ENCODE results near the gene BHLHE40.

The BHLHE40 gene

DNA sequence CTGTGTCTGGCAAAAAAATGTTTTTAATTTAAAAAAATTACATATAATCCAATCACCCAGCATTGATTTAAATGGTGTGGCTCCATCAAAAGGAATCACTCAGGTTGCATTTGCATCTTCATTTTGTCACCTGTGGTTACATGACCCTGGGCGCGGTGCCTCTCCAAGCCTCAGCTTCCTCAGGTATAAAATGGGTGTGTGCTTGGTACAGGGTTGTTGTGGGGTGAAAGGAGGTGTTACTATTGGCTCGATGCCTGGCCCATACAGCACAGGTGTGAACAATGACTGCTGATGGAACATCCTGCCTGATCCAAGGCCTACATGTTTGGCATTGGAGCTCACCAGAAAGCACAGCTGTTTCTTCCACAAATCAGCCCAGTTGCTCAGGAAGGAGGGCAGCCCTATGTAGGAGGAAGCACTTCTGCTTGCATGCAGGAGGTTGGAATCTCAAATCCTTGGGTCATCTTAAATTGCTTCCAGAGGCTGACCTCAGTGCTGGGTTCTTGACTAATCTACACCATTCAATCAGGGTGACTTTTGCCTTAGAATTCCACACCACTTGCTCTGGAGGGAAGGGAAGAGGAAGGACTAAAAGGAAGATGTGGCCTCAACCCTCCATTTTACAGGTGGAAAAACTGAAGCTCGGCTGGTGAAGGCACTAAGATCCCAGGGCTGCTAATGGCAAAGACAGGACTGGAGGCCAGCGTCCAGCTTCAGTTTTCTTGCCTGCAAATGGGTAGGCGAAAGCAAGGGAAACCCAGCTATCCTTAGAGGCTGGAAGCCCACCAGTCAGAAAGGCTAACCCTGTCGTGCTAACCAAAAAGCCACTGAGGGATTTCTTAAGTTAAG is 31.7 kb downstream of the BHLHE40 start:
- in situ Hi-C loops (cut with HindIII; ENCODE audit: low pct_ligation_motif_present, low pct_unique_long_range_greater_than_20kb, low sequenced_read_pairs), result no loop called here
- DNase-seq, result no peak

DNA sequence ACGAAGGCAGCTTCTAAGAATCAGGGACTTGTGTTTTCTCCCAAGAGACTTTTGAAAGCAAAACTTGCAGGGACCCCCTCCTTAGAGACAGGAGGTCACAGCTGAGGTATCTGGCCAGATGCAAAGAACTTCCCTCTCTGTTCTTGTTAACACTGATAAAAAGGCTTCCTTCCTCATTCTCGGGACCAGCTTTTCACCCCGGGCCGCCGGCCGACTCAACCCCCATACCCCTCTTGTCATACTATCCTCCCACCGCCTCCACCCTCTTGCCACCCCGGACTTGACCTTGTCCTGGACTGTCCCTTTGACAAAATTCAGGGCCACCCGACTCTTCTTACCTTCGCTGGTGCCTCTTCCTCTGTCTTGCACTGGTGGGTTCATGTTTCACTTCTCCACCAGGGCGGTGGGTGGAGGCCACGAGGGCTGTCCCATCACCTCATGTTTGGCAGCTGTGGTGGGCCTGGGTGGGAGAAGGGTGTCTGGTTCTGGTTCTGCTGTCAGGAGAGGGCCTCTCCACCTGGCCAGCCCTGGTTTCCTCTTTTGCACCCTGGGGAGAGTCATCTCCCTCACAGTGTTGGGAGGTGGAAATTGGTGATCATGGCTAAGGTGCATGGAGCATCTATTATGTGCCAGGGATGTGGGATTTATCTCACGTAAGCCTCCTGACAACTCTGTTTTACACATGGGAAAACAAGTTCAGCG is 32.5 kb downstream of the BHLHE40 start:
- no peak for DNase-seq
- in situ Hi-C loops (cut with HindIII; ENCODE audit: low pct_ligation_motif_present, low pct_unique_long_range_greater_than_20kb, low sequenced_read_pairs), result no loop called here

DNA sequence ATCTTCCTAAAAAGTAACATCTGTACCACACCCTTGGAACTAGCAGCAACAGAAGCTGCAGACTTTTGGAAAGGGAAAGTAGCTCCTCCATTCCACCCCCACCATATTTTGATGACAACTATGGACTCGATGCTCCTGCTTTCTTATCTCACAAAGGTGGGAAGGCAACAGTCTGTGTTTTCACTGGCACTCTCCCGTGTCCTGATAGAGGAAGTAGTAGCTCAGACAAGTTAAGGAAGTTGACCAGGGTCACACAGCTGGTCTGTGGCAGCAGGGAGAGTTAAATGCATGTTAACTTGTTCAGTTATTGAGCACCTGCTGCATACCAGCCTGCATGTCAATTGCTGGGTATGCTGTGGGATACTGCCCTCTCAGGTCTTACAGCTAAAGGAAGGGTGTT is 33.1 kb downstream of the BHLHE40 start:
- in situ Hi-C loops (cut with HindIII; ENCODE audit: low pct_ligation_motif_present, low pct_unique_long_range_greater_than_20kb, low sequenced_read_pairs), result no loop called here
- DNase-seq, result no peak

DNA sequence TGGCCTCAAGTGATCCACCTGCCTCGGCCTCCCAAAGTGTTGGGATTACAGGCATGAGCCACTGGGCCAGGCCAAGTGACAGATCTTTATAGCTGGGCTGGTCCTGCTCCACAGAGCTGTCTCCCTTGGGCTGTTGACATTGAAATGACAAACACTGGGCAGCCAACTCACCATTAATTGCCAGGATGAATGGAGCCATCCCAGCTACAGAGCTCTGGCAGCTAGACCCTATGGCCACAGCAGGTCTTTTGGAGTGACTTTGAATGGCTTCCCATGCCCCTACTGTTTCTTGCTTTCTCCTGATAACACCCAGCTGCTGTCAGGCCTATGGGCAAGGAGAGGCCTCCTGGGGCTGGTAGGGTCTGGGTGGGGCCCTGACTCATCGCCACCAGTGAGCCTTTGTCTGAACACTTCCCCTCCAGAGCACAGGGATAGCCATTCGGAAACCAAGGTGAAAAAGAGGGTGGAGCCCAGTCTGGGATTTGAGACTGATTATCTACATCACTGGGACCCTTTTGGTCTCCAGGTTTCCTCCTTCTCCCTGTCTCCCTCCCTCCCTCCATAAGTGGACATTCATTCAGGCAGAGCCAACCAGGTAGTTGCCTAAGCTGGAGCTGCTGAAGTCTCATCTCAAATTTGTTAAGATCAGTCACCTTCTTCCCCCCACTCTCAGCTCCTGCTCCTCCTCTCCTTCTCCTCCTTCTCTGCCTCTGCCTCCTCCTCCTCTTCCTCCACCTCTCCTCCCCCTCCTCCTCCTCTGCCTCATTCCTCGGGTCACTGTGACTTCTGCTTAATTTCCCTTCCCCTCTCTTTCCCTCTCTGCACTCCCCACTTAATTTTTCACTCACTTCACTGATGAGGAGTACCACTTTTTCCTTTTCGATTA is 34.0 kb downstream of the BHLHE40 start:
- DNase-seq, result peak; percentile 49
- in situ Hi-C loops (cut with HindIII; ENCODE audit: low pct_ligation_motif_present, low pct_unique_long_range_greater_than_20kb, low sequenced_read_pairs), result no loop called here

DNA sequence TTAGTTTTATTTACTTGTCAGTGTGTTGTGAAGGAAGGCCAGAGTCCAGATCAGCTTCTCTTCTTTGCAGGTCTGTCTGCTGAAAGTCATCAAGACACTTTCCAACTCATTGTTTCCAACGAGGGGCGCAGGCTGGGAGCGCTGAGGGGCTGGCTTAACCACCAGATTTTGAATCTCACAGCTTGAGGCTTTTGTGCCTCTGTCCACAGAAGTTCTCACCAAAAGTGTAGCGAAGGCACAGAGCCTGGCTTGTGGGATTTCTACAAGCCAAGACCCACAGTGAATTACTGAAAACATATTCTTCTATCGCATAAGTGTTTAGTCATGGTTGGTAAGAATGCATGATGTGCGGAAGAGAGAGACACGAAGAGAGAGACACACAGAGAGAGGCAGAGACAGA is 35.2 kb downstream of the BHLHE40 start:
- no peak for DNase-seq
- in situ Hi-C loops (cut with HindIII; ENCODE audit: low pct_ligation_motif_present, low pct_unique_long_range_greater_than_20kb, low sequenced_read_pairs), result no loop called here

DNA sequence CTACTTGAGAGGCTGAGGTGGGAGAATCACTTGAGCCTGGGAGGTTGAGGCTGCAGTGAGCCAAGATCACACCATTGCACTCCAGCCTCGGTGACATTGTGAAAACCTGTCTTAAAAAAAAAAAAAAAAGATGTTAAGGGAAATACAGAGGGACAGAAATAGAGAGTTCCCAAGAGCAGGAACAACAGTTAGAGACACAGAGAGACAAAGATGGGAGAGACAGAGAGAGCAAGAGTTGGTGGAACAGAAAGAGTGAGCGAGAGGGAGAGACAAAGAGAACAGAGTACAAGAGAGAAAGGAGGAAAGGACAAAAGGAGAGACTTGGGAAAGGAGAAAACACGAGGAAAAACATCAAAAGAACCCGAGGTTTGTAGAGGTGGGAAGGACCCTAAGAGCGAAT is 35.8 kb downstream of the BHLHE40 start:
- in situ Hi-C loops (cut with HindIII; ENCODE audit: low pct_ligation_motif_present, low pct_unique_long_range_greater_than_20kb, low sequenced_read_pairs), result no loop called here

DNA sequence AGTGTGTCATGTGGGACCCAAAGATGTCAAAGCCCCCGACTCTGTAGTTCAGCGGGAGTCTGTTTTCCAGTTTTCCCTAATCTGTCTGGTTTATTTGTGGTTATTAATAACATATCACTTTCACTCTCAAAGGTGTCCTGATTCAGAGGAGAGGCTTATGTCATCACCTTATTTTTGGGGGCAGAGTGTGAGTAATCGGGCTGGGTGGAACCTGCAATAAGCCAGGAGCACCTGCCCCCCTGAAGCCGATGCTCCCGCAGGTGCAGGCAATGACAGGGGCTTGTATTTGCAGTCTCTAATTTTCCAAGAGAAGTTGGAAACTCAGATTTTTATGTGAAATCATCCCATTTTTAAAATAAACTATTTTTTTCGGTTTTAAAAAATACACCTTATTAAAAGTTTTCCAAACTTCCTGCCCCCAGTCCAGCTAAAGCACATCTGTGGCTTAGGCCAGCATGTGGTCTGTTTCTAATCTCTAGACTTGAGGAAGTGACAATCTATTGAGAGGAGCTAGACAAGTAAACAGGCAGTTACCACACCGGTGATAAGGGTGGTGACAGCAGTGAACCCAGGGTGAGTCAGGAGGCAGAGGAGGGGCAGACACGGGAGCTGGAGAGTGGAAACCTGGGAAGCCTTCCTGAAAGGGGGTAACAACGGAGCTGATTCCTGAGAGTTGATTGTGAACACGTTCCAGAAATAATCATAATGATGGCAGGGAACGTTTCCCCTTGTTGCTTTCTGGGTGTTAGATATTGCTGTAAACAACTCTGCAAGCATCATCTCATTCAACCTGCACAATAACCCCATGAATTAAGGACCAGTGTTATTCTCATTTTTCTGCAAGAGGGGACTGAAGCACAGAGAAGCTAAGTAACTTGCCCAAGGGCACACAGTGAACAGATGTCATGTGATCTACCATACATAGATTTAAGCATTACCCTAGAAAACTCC is 37.2 kb downstream of the BHLHE40 start:
- DNase-seq, result peak; percentile 30
- in situ Hi-C loops (cut with HindIII; ENCODE audit: low pct_ligation_motif_present, low pct_unique_long_range_greater_than_20kb, low sequenced_read_pairs), result no loop called here

More for the DNA sequence above, 35.8 kb downstream of the BHLHE40 start:
- DNase-seq, result no peak

DNA sequence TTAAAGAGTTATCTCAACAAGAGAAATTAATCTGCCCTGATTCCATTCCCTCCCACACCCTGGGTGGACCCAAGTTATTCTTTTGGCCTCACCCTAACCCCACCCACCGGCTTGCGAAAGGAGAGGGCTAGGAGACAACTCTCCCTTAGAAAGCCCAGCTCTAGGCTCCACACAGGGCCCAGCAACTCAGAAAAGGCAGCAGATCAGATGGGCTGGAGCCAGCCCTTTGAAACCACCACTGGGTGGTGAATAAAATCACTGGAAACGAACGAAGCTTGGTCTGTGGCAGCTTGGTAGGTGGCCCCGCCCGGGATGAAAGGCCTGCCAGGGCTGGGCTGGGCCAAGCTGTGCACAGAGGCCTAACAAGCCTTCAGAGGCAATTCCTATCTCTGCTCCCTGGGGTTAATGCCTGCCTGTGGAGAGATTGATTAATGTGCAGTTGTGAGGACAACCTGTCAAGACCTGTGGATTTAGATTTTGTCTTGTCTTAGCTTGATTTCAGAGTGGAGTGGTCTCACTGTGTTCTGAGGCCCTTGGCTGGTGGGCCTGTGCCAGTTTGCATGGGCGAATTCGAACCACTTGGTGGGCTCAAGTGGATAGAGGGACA is 38.8 kb downstream of the BHLHE40 start:
- in situ Hi-C loops (cut with HindIII; ENCODE audit: low pct_ligation_motif_present, low pct_unique_long_range_greater_than_20kb, low sequenced_read_pairs), result no loop called here
- DNase-seq, result peak; percentile 35

DNA sequence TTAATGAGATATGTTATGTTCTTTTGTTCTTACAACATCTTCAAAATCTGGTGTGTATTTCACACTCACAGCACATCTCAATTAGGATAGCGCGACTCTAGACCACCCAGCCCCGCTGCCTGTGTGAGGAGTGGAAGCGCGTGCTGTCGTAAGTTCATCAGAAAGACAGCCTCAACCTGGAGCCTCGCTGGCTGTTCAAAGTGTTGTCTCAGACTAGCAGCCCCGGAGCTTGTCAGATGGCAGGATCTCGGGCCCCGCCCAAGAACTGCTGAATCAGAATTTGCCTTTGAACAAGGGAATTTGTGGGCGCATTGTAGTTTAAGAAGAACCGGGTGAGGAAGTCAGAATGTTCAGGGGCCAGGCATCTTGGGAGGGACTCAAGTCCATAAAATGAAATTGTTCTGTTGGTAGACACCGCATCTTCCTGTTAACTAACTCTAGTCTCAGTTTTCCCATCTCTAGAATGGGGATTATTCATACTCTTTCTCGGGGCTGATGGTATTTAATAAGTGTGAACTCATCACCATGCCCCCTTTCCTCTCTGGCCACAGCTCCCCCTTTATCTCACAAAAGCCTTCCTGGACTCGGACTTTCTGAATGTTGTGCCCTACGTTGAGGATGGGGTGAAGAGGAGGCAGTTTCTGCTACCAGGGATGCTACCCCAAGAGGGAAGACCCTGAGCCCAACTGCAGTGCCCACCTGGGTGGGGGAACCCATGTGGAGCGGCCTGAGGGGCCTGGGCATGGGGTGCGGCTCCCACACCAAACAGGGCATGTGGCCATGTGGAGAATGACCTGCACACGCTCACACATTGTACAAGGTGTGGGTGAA is 40.4 kb downstream of the BHLHE40 start:
- DNase-seq, result no peak
- in situ Hi-C loops (cut with HindIII; ENCODE audit: low pct_ligation_motif_present, low pct_unique_long_range_greater_than_20kb, low sequenced_read_pairs), result no loop called here

DNA sequence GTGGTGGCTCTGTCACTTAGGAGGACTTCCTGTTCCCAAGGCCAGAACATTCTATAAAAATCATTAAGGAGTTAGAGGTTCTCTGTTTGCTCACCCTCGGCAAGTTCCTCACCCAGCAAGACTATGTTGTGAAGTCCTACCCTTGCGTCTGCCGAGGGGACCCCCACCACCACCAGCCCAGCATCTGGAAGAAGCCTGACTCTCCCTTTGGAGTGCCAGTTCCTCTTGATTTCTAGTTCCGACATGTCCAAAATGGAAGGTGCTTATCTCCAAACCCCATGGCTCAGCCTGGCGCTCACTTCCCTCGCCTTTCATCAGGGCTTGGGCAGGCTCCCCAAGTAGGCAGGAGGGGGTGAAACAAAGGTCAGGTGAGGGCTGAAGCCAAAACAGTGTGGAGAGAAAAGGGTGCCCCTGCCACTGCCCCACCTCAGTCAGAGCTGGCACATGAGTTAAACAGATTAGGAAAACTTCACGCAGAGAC is 41.0 kb downstream of the BHLHE40 start:
- in situ Hi-C loops (cut with HindIII; ENCODE audit: low pct_ligation_motif_present, low pct_unique_long_range_greater_than_20kb, low sequenced_read_pairs), result no loop called here
- DNase-seq, result no peak

DNA sequence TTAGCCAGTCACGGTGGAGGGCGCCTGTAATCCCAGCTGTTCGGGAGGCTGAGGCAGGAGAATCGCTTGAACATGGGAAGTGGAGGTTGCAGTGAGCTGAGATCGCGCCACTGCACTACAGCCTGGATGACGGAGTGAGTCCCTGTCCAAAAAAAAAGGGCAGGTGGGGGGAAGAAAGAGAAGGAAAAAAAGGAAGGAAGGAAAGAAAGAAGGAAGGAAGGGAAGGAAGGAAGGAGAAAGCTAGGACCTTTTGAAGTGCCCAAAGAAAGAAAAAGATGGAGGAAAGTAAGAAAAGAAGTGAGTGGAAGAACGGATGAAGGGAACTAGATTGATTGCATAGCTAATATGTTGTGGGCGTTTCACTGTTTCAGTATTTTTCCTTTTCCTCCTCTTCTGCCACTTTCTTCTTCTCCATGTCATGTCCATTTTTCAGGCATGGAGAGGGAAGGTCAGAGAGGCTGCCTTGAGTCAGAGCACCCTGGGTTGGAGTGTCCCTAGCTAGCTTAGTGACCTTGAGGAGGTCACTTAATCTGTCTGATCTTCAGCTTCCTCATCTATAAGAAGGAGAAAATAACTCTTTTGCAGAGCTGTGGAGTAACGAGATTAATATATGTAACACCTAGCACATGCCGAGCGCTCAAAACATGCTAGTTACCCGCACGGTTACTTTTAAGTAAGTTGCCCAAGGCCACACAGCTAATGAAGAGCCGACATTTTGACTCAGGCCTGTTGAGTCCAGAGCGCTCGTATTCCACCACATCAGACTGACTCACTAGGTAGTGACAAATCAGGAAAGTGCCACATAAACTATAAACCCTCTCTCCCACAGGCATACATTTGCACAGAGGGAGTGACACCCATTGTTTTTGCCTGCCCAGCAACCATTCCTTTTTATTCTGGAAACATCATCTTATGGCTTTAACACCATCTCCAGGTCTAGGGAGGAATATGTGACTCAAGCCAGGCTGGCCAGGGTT is 42.2 kb downstream of the BHLHE40 start:
- in situ Hi-C loops (cut with HindIII; ENCODE audit: low pct_ligation_motif_present, low pct_unique_long_range_greater_than_20kb, low sequenced_read_pairs), result no loop called here
- no peak for DNase-seq

DNA sequence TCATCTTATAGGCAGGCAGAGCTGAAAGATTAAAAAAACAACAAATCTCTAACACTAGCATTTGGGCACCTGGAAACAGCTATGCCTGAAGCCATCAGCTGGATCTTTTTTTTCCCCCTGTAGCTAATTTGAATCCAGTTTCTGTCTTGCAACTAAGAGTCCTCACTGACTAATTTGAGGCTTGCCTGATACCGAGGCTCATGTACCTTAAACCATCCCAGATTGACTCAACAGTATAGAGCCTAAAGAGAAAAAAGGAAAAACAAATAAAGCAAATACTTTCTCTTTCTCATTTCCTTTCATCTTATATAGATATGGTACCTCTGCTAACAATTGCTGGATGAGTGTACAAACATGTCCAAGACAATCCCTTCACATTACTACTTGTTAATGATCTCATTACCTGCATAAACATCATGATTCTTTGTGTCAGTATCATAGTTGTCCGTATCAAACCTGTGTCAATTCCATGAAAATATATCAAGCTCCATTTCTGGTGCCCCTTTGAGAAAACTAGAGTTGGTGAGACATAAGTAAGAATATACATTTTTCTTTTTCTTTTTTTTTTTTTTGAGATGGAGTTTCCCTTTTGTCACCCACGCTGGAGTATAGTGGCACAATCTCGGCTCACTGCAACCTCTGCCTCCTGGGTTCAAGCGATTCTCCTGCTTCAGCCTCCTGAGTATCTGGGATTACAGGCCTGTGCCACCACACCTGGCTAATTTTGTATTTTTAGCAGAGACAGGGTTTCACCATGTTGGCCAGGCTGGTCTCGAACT is 43.1 kb downstream of the BHLHE40 start:
- no peak for DNase-seq
- in situ Hi-C loops (cut with HindIII; ENCODE audit: low pct_ligation_motif_present, low pct_unique_long_range_greater_than_20kb, low sequenced_read_pairs), result no loop called here

DNA sequence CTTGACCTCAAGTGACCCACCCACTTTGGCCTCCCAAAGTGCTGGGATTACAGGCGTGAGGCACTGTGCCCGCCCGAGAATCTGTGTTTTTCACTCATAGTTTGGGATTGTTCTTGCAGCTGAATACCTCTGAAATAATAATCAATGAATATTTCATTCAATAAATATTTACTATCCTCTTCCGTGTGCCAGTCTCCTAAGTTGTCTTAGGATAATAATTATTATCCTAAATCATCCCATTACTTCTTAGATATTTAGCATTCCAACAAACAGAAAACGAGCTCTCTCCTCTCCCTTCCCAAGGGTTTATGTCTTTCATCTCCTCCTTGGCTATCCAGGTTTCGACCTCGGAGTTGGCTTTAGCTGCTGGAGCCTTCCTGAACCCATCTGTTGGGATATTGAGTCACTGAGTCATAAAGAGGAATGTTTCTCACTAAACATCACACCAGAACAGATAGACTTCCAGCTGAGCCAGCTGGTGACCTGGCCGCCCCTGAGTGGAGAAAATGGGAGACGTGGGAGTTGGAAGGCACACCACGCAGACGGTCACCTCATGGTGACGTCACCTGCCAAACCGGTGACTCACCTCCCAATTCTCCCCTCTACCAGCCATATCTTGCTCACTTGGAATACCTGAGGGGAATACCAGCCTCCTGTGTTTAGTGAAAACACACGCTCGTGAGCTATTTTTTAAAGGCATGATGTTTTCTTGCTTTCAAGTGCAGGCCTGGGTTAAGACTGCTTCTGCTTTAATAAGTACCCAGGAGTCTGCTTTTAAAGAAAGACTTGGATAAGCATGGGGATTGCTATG is 43.9 kb downstream of the BHLHE40 start:
- in situ Hi-C loops (cut with HindIII; ENCODE audit: low pct_ligation_motif_present, low pct_unique_long_range_greater_than_20kb, low sequenced_read_pairs), result no loop called here
- peak; percentile 97 for DNase-seq

DNA sequence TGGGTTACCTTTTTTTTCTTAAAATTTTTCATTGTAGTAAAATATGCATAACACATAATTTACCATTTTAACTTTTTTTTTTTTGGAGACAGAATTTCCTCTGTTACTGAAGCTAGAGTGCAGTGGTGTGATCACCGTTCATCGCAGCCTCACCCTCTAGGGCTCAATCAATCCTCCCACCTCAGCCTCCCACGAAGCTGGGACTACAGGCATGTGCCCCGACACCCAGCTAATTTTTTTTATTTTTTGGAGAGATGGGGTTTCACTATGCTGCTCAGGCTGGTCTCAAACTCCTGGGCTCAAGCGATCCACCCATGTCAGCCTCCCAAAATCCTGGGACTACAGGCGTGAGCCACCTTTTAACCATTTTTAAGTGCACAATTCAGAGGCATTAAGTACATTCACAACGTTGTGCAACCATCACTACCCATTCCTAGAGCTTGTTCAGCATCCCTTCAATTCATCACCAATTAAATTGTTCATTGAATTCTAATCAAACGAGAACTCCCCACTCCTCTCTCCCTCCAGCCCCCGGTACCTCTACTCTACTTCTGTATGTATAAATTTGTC is 44.6 kb downstream of the BHLHE40 start:
- DNase-seq, result no peak
- in situ Hi-C loops (cut with HindIII; ENCODE audit: low pct_ligation_motif_present, low pct_unique_long_range_greater_than_20kb, low sequenced_read_pairs), result no loop called here
